Suprapubic skin (tissue), 4 donors: ENCODE data around the gene DCTN3. TPM values are rescaled to one million over a fixed set of nuclear protein-coding genes. Genes with fewer than 3 reads are reported as not detected.

Source experiments
- DNase-seq, 2 donors: peaks; one replicate each; pipeline ENCODE4 v3.0.0-alpha.2; 2019; ENCODE audit warnings: low spot score in 2 of 2
- H3K27ac ChIP-seq: fragments of 200-600 bp; sonication (generic); one replicate; pipeline ENCODE4 v1.5.1; 2019
- H3K27me3 ChIP-seq: fragments of 200-600 bp; sonication (generic); one replicate; pipeline ENCODE4 v1.5.1; 2019
- H3K36me3 ChIP-seq: fragments of 200-600 bp; sonication (generic); one replicate; pipeline ENCODE4 v1.5.1; 2019
- H3K4me1 ChIP-seq: fragments of 200-600 bp; sonication (generic); one replicate; pipeline ENCODE4 v1.5.1; 2019
- H3K4me3 ChIP-seq: fragments of 200-600 bp; sonication (generic); one replicate; pipeline ENCODE4 v1.5.1; 2019; ENCODE audit warnings: mild to moderate bottlenecking
- H3K9me3 ChIP-seq: fragments of 200-600 bp; sonication (generic); one replicate; pipeline ENCODE4 v1.5.1; 2019
- EP300 ChIP-seq: sonication (generic); formaldehyde crosslinking; IDR thresholded peaks from one replicate; pipeline ENCODE4 v1.6.1; 2017; ENCODE audit warnings: antibody characterized with exemption
- POLR2A ChIP-seq, 2 donors: fragments of 450-650 bp; IDR thresholded peaks; one replicate each; pipeline ENCODE4 v1.6.1; 2017; ENCODE audit warnings: antibody characterized with exemption in 2 of 2, mild to moderate bottlenecking in 2 of 2, moderate library complexity in 2 of 2
- POLR2AphosphoS5 ChIP-seq, 3 donors: sonication (generic); formaldehyde crosslinking; IDR thresholded peaks; one replicate each; pipeline ENCODE4 v1.6.1; 2017; ENCODE audit warnings: antibody characterized with exemption in 3 of 3
- WGBS: methylation state at CpG from one replicate; pipeline ENCODE4 v1.1.5; 2018; 5-methylcytosine and 5-hydroxymethylcytosine counted together
- total RNA-seq, 4 donors: library from RNA; depleted of rRNA; stranded (reverse); fragments of >200 nt; gene quantifications; one replicate each; pipeline ENCODE4 v1.1.0, GENCODE V29; 2016
- TF ChIP-seq, protein P1 (sequence below), 2 donors: fragments of 200-600 bp in 1 of 2; fragments of 450-650 bp in 1 of 2; sonication (generic) in 1 of 2; IDR thresholded peaks; one replicate each; pipeline ENCODE4 v1.5.1; 2016 to 2019; ENCODE audit warnings: antibody characterized with exemption in 2 of 2, mild to moderate bottlenecking in 1 of 2, moderate library complexity in 1 of 2

DCTN3 gene
- total RNA-seq, 4 donors from 2014 or later, result 61.2 to 136 (median 121) TPM

DNA sequence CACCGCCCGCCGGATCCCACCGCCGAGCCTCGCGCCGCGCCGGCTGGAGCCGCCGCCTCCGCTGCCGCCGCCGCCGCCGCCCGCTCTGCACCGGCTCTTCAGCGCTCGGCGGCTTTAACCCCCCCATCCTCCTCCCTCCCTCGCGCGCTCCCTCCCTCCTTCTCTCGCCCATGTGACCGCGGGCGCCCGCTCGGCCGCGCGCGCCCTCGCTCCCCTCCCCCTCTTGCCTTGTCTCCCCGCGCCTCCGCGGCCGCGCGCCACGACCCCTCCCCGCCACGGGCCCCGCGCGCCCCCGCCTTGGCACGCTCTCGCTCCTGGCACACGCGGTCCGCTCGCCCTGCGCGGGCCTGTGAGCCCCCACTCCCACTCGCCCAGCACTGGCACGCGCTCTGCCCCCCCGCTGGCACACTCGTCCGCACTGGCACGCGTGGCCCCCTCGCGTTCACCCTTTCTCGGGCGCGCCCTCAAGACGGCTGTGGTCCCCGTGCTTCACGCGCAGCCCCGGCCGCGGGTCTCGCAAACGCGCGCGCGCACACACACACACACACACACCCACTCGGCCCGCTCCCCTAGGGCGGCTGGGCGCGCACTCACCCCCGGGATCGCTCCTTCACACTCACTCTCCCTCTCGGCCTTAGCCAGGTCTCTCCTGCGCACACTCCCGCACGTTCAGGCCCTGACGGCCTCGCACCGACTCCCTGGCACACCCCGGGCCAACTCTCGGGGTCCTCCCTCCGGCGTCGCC lies 30.5 kb downstream of the DCTN3 start, which contains the start of gene CNTFR:
Gene CNTFR (minus strand): TSS at position 89 of the 745 bp plus-strand sequence. CDS start 20,743 bp downstream, outside the sequence.
- under 1% methylated on average over 43 of the region's 104 CpGs for WGBS
- DNase-seq, result no peak

DNA sequence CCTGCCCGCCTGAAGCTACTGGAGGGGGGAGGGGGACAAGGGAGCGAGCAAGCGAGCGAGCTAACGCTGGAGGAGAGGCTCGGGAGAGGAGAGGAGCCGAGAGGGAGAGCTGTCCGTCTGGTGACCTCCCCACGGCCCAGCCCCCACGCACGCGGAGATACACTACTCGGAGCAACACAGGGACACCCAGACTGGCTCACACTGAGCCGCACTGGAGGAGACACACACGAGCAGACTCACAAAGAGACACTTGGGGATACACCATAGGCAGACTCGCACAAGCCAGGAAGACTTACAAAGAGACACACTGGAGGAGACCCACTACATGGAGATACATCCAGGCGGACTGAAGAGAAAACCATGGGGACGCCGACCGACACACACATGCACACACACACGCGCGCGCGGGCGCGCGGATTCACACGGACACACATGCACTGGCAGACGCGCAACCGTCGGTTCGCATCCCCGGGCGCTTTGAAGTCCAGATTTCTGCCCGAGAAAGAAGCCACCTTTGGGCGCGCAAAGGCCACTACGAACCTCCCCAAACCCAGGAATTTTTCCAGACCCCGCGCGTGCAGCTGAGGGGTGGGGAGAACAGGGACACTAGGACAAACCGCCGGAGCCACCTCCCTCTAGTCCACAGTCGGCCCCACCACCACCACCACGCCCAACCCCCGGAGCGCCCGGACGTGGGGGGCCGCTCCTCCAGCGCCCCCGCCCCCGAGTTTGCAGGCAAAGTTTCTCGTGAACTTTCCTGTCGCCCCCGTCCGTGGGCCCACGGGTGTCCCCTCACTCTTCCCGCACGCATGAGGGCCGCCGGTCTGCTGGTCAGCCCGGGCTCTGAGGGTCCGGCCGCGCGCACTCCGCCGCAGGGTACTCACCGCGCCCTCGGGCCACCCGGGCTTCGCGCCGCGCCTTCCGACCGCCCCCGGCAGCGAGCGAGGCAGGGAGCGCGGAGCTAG lies 31.3 kb downstream of the DCTN3 start:
- WGBS, result 2% methylated on average over 42 of the region's 86 CpGs
- Histone ChIP-seq H3K4me3 (peak overlapping the region; percentile 66), H3K9me3 (no peaks in the 10 kb centered on the region), H3K27me3 (peaks cover 40% of the 10 kb centered on the region), H3K27ac (no peak overlapping the region), H3K36me3 (no peaks in the 10 kb centered on the region), H3K4me1 (peaks cover 55% of the 10 kb centered on the region)
- no peak for DNase-seq
- TF ChIP-seq, protein P1, sequence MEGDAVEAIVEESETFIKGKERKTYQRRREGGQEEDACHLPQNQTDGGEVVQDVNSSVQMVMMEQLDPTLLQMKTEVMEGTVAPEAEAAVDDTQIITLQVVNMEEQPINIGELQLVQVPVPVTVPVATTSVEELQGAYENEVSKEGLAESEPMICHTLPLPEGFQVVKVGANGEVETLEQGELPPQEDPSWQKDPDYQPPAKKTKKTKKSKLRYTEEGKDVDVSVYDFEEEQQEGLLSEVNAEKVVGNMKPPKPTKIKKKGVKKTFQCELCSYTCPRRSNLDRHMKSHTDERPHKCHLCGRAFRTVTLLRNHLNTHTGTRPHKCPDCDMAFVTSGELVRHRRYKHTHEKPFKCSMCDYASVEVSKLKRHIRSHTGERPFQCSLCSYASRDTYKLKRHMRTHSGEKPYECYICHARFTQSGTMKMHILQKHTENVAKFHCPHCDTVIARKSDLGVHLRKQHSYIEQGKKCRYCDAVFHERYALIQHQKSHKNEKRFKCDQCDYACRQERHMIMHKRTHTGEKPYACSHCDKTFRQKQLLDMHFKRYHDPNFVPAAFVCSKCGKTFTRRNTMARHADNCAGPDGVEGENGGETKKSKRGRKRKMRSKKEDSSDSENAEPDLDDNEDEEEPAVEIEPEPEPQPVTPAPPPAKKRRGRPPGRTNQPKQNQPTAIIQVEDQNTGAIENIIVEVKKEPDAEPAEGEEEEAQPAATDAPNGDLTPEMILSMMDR (IDR thresholded peaks at IDR 0.05), result no peak
- TF ChIP-seq POLR2A (IDR thresholded peaks at IDR 0.05) (no peak), EP300 (no peak), POLR2AphosphoS5 (IDR thresholded peaks at IDR 0.05) (no peak)

More for the DNA sequence above, 30.5 kb downstream of the DCTN3 start, which contains the start of gene CNTFR:
- Histone ChIP-seq H3K4me3 (peak within 1 kb of the TSS; percentile 66), H3K27me3 (peaks cover 40% of the 10 kb centered on the region), H3K36me3 (no peaks in the 10 kb centered on the region), H3K4me1 (peaks cover 62% of the 10 kb centered on the region), H3K9me3 (no peaks in the 10 kb centered on the region), H3K27ac (peak within 1 kb of the TSS; percentile 25)
- TF ChIP-seq, protein P1 (IDR thresholded peaks at IDR 0.05), result no peak
- TF ChIP-seq EP300 (no peak), POLR2A (IDR thresholded peaks at IDR 0.05) (no peak), POLR2AphosphoS5 (IDR thresholded peaks at IDR 0.05) (no peak)

DNA sequence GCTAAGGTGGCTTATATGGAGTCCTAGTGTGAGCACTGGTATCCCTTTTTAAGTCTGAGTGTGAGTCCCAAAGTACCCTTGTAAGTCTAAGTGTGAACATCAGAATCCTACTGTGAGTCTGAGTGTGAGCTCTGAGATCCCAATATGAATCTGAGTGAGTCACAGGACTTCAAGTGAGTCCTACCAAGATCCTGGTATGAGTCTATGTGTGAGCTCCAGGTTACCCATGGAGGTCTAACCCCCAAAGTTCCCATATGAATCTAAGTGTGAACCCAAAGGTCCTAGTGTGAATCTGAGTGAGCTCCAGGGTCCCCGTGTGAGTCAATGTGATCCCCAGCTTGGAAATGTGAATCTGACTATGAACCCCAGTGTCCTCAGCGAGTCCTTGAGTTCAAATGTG lies 33.0 kb downstream of the DCTN3 start:
- TF ChIP-seq EP300, result no peak
- TF ChIP-seq POLR2A (IDR thresholded peaks at IDR 0.05), result no peak
- TF ChIP-seq POLR2AphosphoS5 (IDR thresholded peaks at IDR 0.05), result no peak
- TF ChIP-seq, protein P1 (IDR thresholded peaks at IDR 0.05), result no peak
- Histone ChIP-seq H3K9me3 (no peaks in the 10 kb centered on the region), H3K4me1 (peaks cover 39% of the 10 kb centered on the region), H3K27me3 (peaks cover 39% of the 10 kb centered on the region), H3K36me3 (no peaks in the 10 kb centered on the region), H3K4me3 (no peak overlapping the region), H3K27ac (no peak overlapping the region)
- 62% methylated on average over 2 of the region's 2 CpGs for WGBS
- DNase-seq, result no peak

DNA sequence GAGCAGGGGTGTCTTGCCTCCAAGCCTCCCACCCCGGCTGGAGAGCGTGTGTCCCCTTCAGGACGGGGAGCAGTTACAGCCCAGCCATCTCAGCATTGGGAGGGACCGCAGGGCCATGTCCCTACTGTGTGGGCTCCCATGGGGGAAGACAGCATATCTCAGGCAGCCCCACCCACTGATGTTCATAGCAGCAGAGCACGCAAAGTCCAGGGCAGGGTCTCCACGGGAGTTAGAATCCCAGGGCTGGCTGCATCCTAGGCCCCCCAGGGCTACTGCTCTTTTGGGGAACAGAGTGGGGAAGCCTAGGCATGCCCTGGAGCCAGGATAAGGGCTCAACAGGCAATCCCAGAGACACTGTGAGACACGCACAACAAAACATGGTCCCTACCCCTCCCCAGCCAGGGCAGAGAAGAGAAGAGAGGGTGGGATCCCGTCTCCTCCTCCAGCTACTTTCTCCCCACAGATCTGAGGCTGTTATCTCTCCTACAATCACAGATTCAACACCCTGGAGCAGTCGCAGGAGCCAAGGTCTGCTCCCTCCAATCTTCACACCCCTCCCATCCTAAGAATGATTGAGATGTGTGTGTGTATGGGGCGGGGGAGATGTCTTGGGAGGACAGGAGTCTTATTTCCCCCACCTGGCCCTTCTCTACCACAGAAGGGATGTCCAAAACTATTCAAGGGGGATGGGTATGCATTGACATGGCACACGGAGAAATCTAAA lies 34.2 kb downstream of the DCTN3 start:
- TF ChIP-seq, protein P1 (IDR thresholded peaks at IDR 0.05), result no peak
- TF ChIP-seq POLR2AphosphoS5 (IDR thresholded peaks at IDR 0.05) (no peak), POLR2A (IDR thresholded peaks at IDR 0.05) (no peak), EP300 (no peak)
- H3K4me1 ChIP-seq, result peaks cover 28% of the 10 kb centered on the region
- H3K4me3 ChIP-seq, result no peak overlapping the region
- H3K27me3 ChIP-seq, result peaks cover 40% of the 10 kb centered on the region
- H3K27ac ChIP-seq, result no peak overlapping the region
- no peak for DNase-seq
- no peaks in the 10 kb centered on the region for H3K9me3 ChIP-seq
- 47% methylated on average over 4 of the region's 11 CpGs for WGBS
- no peaks in the 10 kb centered on the region for H3K36me3 ChIP-seq
